A673 (cell line): ENCODE measurements around the gene MTHFR.

Experiments
- CTCF ChIP-seq: fragments of 300-800, 200-600 bp; sonication (generic); conservative IDR thresholded peaks from 2 replicates; pipeline ENCODE4 v1.5.1; 2017; ENCODE audit warnings: low read depth, mild to moderate bottlenecking, antibody characterized with exemption, low read length, moderate library complexity, mixed read lengths
- EZH2 ChIP-seq: fragments of 200-600 bp; sonication (generic); IDR thresholded peaks from 2 replicates; pipeline ENCODE4 v1.6.1; 2017; ENCODE audit warnings: borderline replicate concordance, low read depth, mild to moderate bottlenecking, mixed read lengths, antibody characterized with exemption, low read length; ENCODE audit not compliant: poor library complexity, severe bottlenecking

GRCh38 chr1:11826946-11827345, 21.2 kb upstream of the MTHFR start:
- no peak for TF ChIP-seq CTCF
- TF ChIP-seq EZH2: no peak
